HCT116 (cell line): ENCODE data around the gene AAMP. TPM values are rescaled to one million over a fixed set of nuclear protein-coding genes. Genes with fewer than 3 reads are reported as not detected.

Experiments used
- ATAC-seq: fragments of 200-7000 bp; cut with Tn5 transposase; 2 replicates; pipeline ENCODE4 v1.9.1; 2020; ENCODE audit warnings: mild to moderate bottlenecking, moderate library complexity
- BruUV-seq: library from RNA; stranded (reverse); fragments of 400-500 nt; replicated peaks from 2 replicates; lab custom pipeline; 2021; lab: Mats Ljungman, UMichigan
- CTCF ChIA-PET: fragments of 300-600 bp; sonication (Branson Sonifier 250); formaldehyde crosslinking; loops from one replicate; lab custom pipeline; 2021; ENCODE audit warnings: antibody characterized with exemption; lab: Charles Lee
- POLR2A ChIA-PET: fragments of 300-600, 350-600 bp; sonication (Branson Sonifier 250); formaldehyde crosslinking; loops from one replicate; lab custom pipeline; 2021; ENCODE audit warnings: antibody characterized with exemption; lab: Charles Lee
- RAD21 ChIA-PET, 2 experiments: fragments of 300-600 bp; sonication (Branson Sonifier 250); formaldehyde crosslinking; loops; one replicate each; lab custom pipeline; 2023; ENCODE audit warnings: low total read pairs in 2 of 2; ENCODE audit not compliant: uncharacterized antibody in 2 of 2, unreplicated experiment in 2 of 2, low non-redundant PET in 1 of 2; lab: Charles Lee
- DNase-seq: peaks from one replicate; pipeline ENCODE4 v3.0.0-alpha.2; 2010; ENCODE audit warnings: low read depth, low spot score
- H2AFZ ChIP-seq: fragments of 200-600 bp; shearing (Covaris generic), sonication (generic); 2 replicates; pipeline ENCODE4 v1.6.1; 2017; ENCODE audit warnings: low read depth, mixed run types, mixed read lengths, antibody characterized with exemption, low read length; ENCODE audit not compliant: poor library complexity, severe bottlenecking
- H3K27ac ChIP-seq: 2 replicates; pipeline ENCODE4 v1.5.1; 2012; ENCODE audit warnings: low read depth, low read length
- H3K27me3 ChIP-seq: fragments of 200-600 bp; sonication (generic); 2 replicates; pipeline ENCODE4 v1.6.1; 2016; ENCODE audit warnings: mixed run types, low read length, mixed read lengths; ENCODE audit not compliant: insufficient read depth
- H3K36me3 ChIP-seq, 2 experiments: fragments of 200-500 bp in 1 of 2; fragments of 200-600 bp in 1 of 2; sonication (Bioruptor generic) in 1 of 2; sonication (generic) in 1 of 2; 2 replicates each; pipeline versions ENCODE4 v1.5.1 to v1.6.1; 2014 to 2016; ENCODE audit warnings: low read length in 2 of 2, inconsistent platforms in 1 of 2, mixed read lengths in 1 of 2, mixed run types in 1 of 2; ENCODE audit not compliant: insufficient read depth in 2 of 2, control insufficient read depth in 1 of 2
- H3K4me1 ChIP-seq, 2 experiments: fragments of 200-600 bp in 1 of 2; sonication (generic) in 1 of 2; 2 replicates each; pipeline versions ENCODE4 v1.5.1 to v1.6.1; 2012 to 2017; ENCODE audit warnings: low read length in 2 of 2, inconsistent platforms in 1 of 2, mild to moderate bottlenecking in 1 of 2, mixed read lengths in 1 of 2, mixed run types in 1 of 2, moderate library complexity in 1 of 2; ENCODE audit not compliant: insufficient read depth in 2 of 2, control insufficient read depth in 1 of 2
- H3K4me2 ChIP-seq: fragments of 200-600 bp; sonication (generic); 2 replicates; pipeline ENCODE4 v1.6.1; 2017; ENCODE audit warnings: mixed run types, low read length, mixed read lengths
- H3K4me3 ChIP-seq, 2 experiments: fragments of 200-600 bp in 1 of 2; sonication (generic) in 1 of 2; replicated peaks in 1 of 2; 2 replicates each; pipeline ENCODE4 v1.5.1; 2011 to 2016; ENCODE audit warnings: low read length in 2 of 2, control low read depth in 1 of 2, low read depth in 1 of 2, mild to moderate bottlenecking in 1 of 2, mixed read lengths in 1 of 2, mixed run types in 1 of 2
- H3K79me2 ChIP-seq: fragments of 200-600 bp; sonication (generic); 2 replicates; pipeline ENCODE4 v1.6.1; 2017; ENCODE audit warnings: mild to moderate bottlenecking, mixed run types, low read length, moderate library complexity, mixed read lengths; ENCODE audit not compliant: insufficient read depth
- H3K9ac ChIP-seq: fragments of 200-600 bp; sonication (generic); 2 replicates; pipeline ENCODE4 v1.6.1; 2016; ENCODE audit warnings: low read length, mixed read lengths
- H3K9me2 ChIP-seq: fragments of 200-600 bp; sonication (generic), shearing (Covaris generic); 2 replicates; pipeline ENCODE4 v1.6.1; 2017; ENCODE audit warnings: mixed run types, mild to moderate bottlenecking, moderate library complexity; ENCODE audit not compliant: insufficient read depth
- H3K9me3 ChIP-seq, 2 experiments: fragments of 200-500 bp in 1 of 2; fragments of 200-600 bp in 1 of 2; sonication (Bioruptor generic) in 1 of 2; sonication (generic) in 1 of 2; 2 replicates each; pipeline ENCODE4 v1.6.1; 2014 to 2017; ENCODE audit warnings: low read length in 2 of 2, mixed read lengths in 2 of 2, inconsistent platforms in 1 of 2, low read depth in 1 of 2, mild to moderate bottlenecking in 1 of 2, mixed run types in 1 of 2, moderate library complexity in 1 of 2; ENCODE audit not compliant: control insufficient read depth in 1 of 2, insufficient read depth in 1 of 2
- H4K20me1 ChIP-seq: fragments of 200-600 bp; sonication (generic), shearing (Covaris generic); 2 replicates; pipeline ENCODE4 v1.6.1; 2017; ENCODE audit warnings: mixed run types, mild to moderate bottlenecking, moderate library complexity; ENCODE audit not compliant: insufficient read depth
- FOSL1 ChIP-seq: IDR thresholded peaks from 2 replicates; pipeline ENCODE4 v1.6.1; 2012; ENCODE audit warnings: low read depth
- JUND ChIP-seq: IDR thresholded peaks from 2 replicates; pipeline ENCODE4 v1.6.1; 2012
- POLR2A ChIP-seq: IDR thresholded peaks from 2 replicates; pipeline ENCODE4 v1.7.0; 2011; ENCODE audit warnings: borderline replicate concordance; ENCODE audit not compliant: insufficient read depth, insufficient read length; ENCODE audit errors: extremely low read depth
- POLR2AphosphoS5 ChIP-seq: IDR thresholded peaks from 2 replicates; pipeline ENCODE4 v1.6.1; 2011; ENCODE audit warnings: mild to moderate bottlenecking, low read depth, low read length, moderate library complexity
- TCF7L2 ChIP-seq: IDR thresholded peaks from 2 replicates; pipeline ENCODE4 v1.7.0; 2011; ENCODE audit warnings: borderline replicate concordance, inconsistent platforms; ENCODE audit not compliant: insufficient read depth, insufficient read length; ENCODE audit errors: extremely low read depth
- YY1 ChIP-seq: IDR thresholded peaks from 2 replicates; pipeline ENCODE4 v1.6.1; 2011; ENCODE audit warnings: low read length, low read depth, moderate library complexity, mild to moderate bottlenecking; ENCODE audit not compliant: insufficient replicate concordance; ENCODE audit errors: extremely low read depth
- ZFX ChIP-seq: fragments of 450-650 bp; IDR thresholded peaks from 2 replicates; pipeline ENCODE4 v1.6.1; 2017
- intact Hi-C: fragments of 100-400 bp; cut with micrococcal nuclease; formaldehyde crosslinking; loops from 2 replicates; pipeline ENCODE4 v1.10.0; 2022
- total RNA-seq: library from RNA; stranded (reverse); gene quantifications from one replicate; pipeline ENCODE4 v1.2.1, GENCODE V29; 2021; ENCODE audit not compliant: unreplicated experiment
- TF ChIP-seq, protein P1 (sequence below), 3 experiments: fragments of 200-600 bp in 1 of 3; sonication (generic) in 1 of 3; IDR thresholded peaks in 2 of 3; conservative IDR thresholded peaks in 1 of 3; 2 replicates each; pipeline ENCODE4 v1.5.1; 2012 to 2017; ENCODE audit warnings: low read depth in 2 of 3, low read length in 2 of 3, antibody characterized with exemption in 1 of 3, borderline replicate concordance in 1 of 3, control low read depth in 1 of 3, mild to moderate bottlenecking in 1 of 3, mixed read lengths in 1 of 3, mixed run types in 1 of 3, moderate library complexity in 1 of 3; ENCODE audit not compliant: insufficient read depth in 1 of 3

AAMP gene
- total RNA-seq, 1 experiment from 2014 or later: 111 TPM

DNA sequence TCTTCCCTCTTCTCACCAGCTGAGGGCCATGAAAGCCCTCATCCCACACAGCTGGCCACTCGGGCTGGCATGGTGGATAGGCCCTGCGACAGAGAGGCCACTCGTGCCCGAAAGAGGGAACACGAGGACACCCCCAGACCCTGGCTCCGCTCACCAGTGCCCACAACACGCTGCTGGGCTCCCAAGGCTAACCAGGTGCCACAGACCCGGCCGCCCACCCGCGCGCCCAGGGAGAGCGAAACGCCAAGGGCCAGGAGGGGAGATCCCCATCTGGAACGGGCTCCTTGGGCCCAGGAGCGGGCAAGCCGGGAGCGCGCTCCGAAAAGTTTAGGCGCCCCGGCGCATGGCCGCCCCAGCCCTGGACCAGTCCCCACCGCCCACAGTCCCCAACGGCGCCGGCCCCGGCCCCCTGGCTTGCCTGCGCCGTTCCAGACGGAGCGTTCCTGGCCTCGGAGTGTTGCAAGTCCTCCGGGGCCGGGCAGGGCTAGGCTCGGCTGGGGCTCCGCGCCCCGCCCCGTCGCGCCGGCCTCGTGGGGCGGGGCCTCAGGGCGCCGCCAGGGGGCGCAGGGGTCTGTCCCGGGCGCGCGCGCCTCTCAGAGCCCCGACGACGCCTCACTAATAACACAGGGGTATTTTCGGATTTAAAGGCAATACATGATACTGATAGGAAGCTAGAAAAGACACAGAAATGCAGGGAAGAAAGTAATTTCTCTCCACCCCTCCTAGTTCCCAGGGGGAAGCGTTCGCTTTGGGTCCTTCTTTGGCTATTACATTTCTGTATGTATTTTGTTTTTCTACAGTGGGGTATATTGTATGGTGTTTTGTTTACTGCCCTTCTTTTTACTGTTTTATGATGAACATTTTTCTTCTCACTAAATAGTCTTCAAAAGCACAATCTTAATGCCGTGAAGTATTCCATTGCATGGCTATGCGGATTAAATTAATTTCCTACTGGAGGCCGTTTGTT lies 22.4 kb upstream of the AAMP start, which contains the start of gene TMBIM1:
TSS of gene TMBIM1 (minus strand) at position 456 of the 967 bp plus-strand sequence. CDS start 10,362 bp downstream, outside the sequence.
- TF ChIP-seq YY1 (peak; percentile 76), TCF7L2 (peak; percentile 14), POLR2A (peak; percentile 50), POLR2AphosphoS5 (peak; percentile 90), ZFX (peak; percentile 80), FOSL1 (no peak), JUND (no peak)
- TF ChIP-seq, protein P1, sequence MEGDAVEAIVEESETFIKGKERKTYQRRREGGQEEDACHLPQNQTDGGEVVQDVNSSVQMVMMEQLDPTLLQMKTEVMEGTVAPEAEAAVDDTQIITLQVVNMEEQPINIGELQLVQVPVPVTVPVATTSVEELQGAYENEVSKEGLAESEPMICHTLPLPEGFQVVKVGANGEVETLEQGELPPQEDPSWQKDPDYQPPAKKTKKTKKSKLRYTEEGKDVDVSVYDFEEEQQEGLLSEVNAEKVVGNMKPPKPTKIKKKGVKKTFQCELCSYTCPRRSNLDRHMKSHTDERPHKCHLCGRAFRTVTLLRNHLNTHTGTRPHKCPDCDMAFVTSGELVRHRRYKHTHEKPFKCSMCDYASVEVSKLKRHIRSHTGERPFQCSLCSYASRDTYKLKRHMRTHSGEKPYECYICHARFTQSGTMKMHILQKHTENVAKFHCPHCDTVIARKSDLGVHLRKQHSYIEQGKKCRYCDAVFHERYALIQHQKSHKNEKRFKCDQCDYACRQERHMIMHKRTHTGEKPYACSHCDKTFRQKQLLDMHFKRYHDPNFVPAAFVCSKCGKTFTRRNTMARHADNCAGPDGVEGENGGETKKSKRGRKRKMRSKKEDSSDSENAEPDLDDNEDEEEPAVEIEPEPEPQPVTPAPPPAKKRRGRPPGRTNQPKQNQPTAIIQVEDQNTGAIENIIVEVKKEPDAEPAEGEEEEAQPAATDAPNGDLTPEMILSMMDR (IDR thresholded peaks at IDR 0.05 in 2 of 3, conservative IDR thresholded peaks at IDR 0.05 in 1 of 3; ENCODE audit: borderline replicate concordance in 1 of 3, insufficient read depth in 1 of 3, low read depth in 2 of 3, low read length in 2 of 3): peak in 2 of 3 experiments; percentile 63 to 79; a peak in 4 of 6 replicates
- RAD21 ChIA-PET: no interaction called here
- DNase-seq: no peak
- CTCF ChIA-PET: interaction anchor here (0.6 to 1.4 kb wide), 3 partner anchors 22 to 103 kb away, joined by 3 to 5 read pairs (median 3); partner anchors contain the start of genes AAMP and PNKD
- peak; percentile 89 for ATAC-seq
- H3K9me3 ChIP-seq: no peaks in the 10 kb centered on the region
- POLR2A ChIA-PET: no interaction called here
- peak within 1 kb of the TSS; percentile 51 for H2AFZ ChIP-seq
- intact Hi-C loops: loop anchor here (1.0 to 2.0 kb wide), 2 partner anchors 104 to 356 kb away; no protein-coding TSS in a partner anchor
- no peaks in the 10 kb centered on the region for H3K36me3 ChIP-seq
- peak within 1 kb of the TSS; percentile 79 for H3K27ac ChIP-seq
- H3K4me1 ChIP-seq: peaks cover 45 to 83% of the 10 kb centered on the region in 2 experiments
- no peaks in the 10 kb centered on the region for H4K20me1 ChIP-seq
- peak within 1 kb of the TSS; percentile 93 for H3K4me2 ChIP-seq
- H3K9me2 ChIP-seq: no peaks in the 10 kb centered on the region
- H3K27me3 ChIP-seq: no peaks in the 10 kb centered on the region
- peaks cover 43% of the 10 kb centered on the region for H3K79me2 ChIP-seq
- TSS peak; percentile 78 for BruUV-seq
- peak within 1 kb of the TSS; percentile 75 to 96 for H3K4me3 ChIP-seq
- H3K9ac ChIP-seq: peak within 1 kb of the TSS; percentile 98
